IMR-90 (cell line): Measurements from ENCODE around the gene RSBN1. TPM values are rescaled to one million over a fixed set of nuclear protein-coding genes. Genes with fewer than 3 reads are reported as not detected.

Source experiments
- ATAC-seq: fragments of 200-7000 bp; cut with Tn5 transposase; 2 replicates; pipeline ENCODE4 v1.9.1; 2020; ENCODE audit warnings: low read depth, mild to moderate bottlenecking, moderate library complexity
- BruUV-seq: library from RNA; stranded (reverse); fragments of 400-500 nt; replicated peaks from 2 replicates; lab custom pipeline; 2021; lab: Mats Ljungman, UMichigan
- CTCF ChIA-PET: fragments of 300-600 bp; formaldehyde crosslinking; extraction: SDS; loops from one replicate; lab custom pipeline; 2021; ENCODE audit warnings: antibody characterized with exemption; lab: Yijun Ruan, JAX
- POLR2A ChIA-PET: fragments of 300-600 bp; sonication (Branson Sonifier 250); formaldehyde crosslinking; loops from one replicate; lab custom pipeline; 2022; ENCODE audit warnings: antibody characterized with exemption; ENCODE audit not compliant: unreplicated experiment; lab: Charles Lee
- DNase-seq: peaks from one replicate; pipeline ENCODE4 v3.0.0; 2013
- H2AFZ ChIP-seq: replicated peaks from 2 replicates; pipeline ENCODE3; 2013; ENCODE audit warnings: low read length, mild to moderate bottlenecking; ENCODE audit not compliant: poor library complexity
- H2AK5ac ChIP-seq: 2 replicates; pipeline ENCODE4 v1.6.1; 2013; ENCODE audit warnings: low read depth, low read length, inconsistent platforms
- H2AK9ac ChIP-seq: replicated peaks from 2 replicates; pipeline ENCODE3; 2013; ENCODE audit warnings: mild to moderate bottlenecking, low read depth, low read length, moderate library complexity; ENCODE audit not compliant: poor library complexity
- H2BK120ac ChIP-seq: 2 replicates; pipeline ENCODE4 v1.6.1; 2013; ENCODE audit warnings: low read depth, low read length, inconsistent platforms
- H2BK15ac ChIP-seq: 3 replicates; pipeline ENCODE4 v1.6.1; 2013; ENCODE audit warnings: low read depth, low read length, inconsistent platforms
- H2BK20ac ChIP-seq: 2 replicates; pipeline ENCODE4 v1.6.1; 2013; ENCODE audit warnings: low read depth, mild to moderate bottlenecking, inconsistent platforms, low read length, moderate library complexity
- H2BK5ac ChIP-seq: 2 replicates; pipeline ENCODE4 v1.6.1; 2013; ENCODE audit warnings: mild to moderate bottlenecking, low read depth, low read length, inconsistent platforms; ENCODE audit not compliant: poor library complexity, severe bottlenecking
- H3K14ac ChIP-seq: replicated peaks from 2 replicates; pipeline ENCODE4 v1.6.1; 2013; ENCODE audit warnings: low read depth, low read length, inconsistent platforms
- H3K18ac ChIP-seq: 2 replicates; pipeline ENCODE4 v1.6.1; 2013; ENCODE audit warnings: low read depth, low read length, control low read depth
- H3K23ac ChIP-seq: 2 replicates; pipeline ENCODE4 v1.6.1; 2013; ENCODE audit warnings: low read depth, low read length, inconsistent platforms
- H3K27ac ChIP-seq: 2 replicates; pipeline ENCODE4 v1.5.1; 2013; ENCODE audit warnings: mild to moderate bottlenecking, control low read depth, low read length; ENCODE audit not compliant: insufficient read depth
- H3K27me3 ChIP-seq: 2 replicates; pipeline ENCODE4 v1.6.1; 2013; ENCODE audit warnings: low read length; ENCODE audit not compliant: control insufficient read depth, insufficient read depth
- H3K36me3 ChIP-seq: 2 replicates; pipeline ENCODE4 v1.6.1; 2013; ENCODE audit warnings: low read length, mixed read lengths; ENCODE audit not compliant: control insufficient read depth, insufficient read depth
- H3K4ac ChIP-seq: 2 replicates; pipeline ENCODE4 v1.6.1; 2013; ENCODE audit warnings: low read depth, low read length, inconsistent platforms
- H3K4me1 ChIP-seq: 2 replicates; pipeline ENCODE4 v1.6.1; 2013; ENCODE audit warnings: low read length, mixed read lengths; ENCODE audit not compliant: control insufficient read depth, insufficient read depth
- H3K4me2 ChIP-seq: 2 replicates; pipeline ENCODE4 v1.6.1; 2013; ENCODE audit warnings: low read depth, mild to moderate bottlenecking, control low read depth, low read length, moderate library complexity
- H3K4me3 ChIP-seq: 2 replicates; pipeline ENCODE4 v1.5.1; 2013; ENCODE audit warnings: low read depth, mild to moderate bottlenecking, control low read depth, low read length, moderate library complexity; ENCODE audit not compliant: insufficient read depth
- H3K56ac ChIP-seq: 2 replicates; pipeline ENCODE4 v1.6.1; 2013; ENCODE audit warnings: low read length, inconsistent platforms; ENCODE audit not compliant: insufficient read depth; ENCODE audit errors: extremely low read depth
- H3K79me1 ChIP-seq, 2 experiments: 2 replicates each; pipeline ENCODE4 v1.6.1; 2013; ENCODE audit warnings: low read length in 2 of 2, inconsistent platforms in 1 of 2, low read depth in 1 of 2
- H3K9ac ChIP-seq: 2 replicates; pipeline ENCODE4 v1.6.1; 2013; ENCODE audit warnings: low read depth, low read length, control low read depth
- H3K9me1 ChIP-seq: 2 replicates; pipeline ENCODE4 v1.6.1; 2013; ENCODE audit warnings: low read length, inconsistent platforms; ENCODE audit not compliant: insufficient read depth
- H3K9me3 ChIP-seq: 2 replicates; pipeline ENCODE4 v1.6.1; 2013; ENCODE audit warnings: low read length; ENCODE audit not compliant: control insufficient read depth, insufficient read depth
- H4K20me1 ChIP-seq: 2 replicates; pipeline ENCODE4 v1.6.1; 2013; ENCODE audit warnings: low read length, inconsistent platforms; ENCODE audit not compliant: insufficient read depth
- H4K5ac ChIP-seq: 2 replicates; pipeline ENCODE4 v1.6.1; 2013; ENCODE audit warnings: mild to moderate bottlenecking, low read depth, low read length, control low read depth
- H4K8ac ChIP-seq, 2 experiments: 2 replicates each; pipeline ENCODE4 v1.6.1; 2013; ENCODE audit warnings: low read depth in 2 of 2, low read length in 2 of 2, control low read depth in 1 of 2, inconsistent platforms in 1 of 2
- H4K91ac ChIP-seq: 2 replicates; pipeline ENCODE4 v1.6.1; 2013; ENCODE audit warnings: low read depth, low read length, inconsistent platforms; ENCODE audit not compliant: insufficient read depth
- BHLHE40 ChIP-seq: fragments of 150-350 bp; IDR thresholded peaks from 2 replicates; pipeline ENCODE4 v1.6.1; 2016; ENCODE audit warnings: mild to moderate bottlenecking, low read depth, low read length
- NFE2L2 ChIP-seq: fragments of 150-350 bp; IDR thresholded peaks from 2 replicates; pipeline ENCODE4 v1.6.1; 2016; ENCODE audit warnings: low read depth, mild to moderate bottlenecking, low read length
- RCOR1 ChIP-seq: IDR thresholded peaks from 2 replicates; pipeline ENCODE4 v1.6.1; 2012; ENCODE audit warnings: mild to moderate bottlenecking, low read length, improper control_type of control experiment; ENCODE audit not compliant: insufficient replicate concordance
- WGBS, 2 experiments: methylation state at CpG; one replicate each; pipeline versions ENCODE4 v1.1.5 to v1.1.7; 2013; ENCODE audit warnings: missing lambda C conversion rate in 2 of 2; ENCODE audit not compliant: insufficient read length in 1 of 2; ENCODE audit errors: extremely low coverage in 2 of 2; 5-methylcytosine and 5-hydroxymethylcytosine counted together
- dilution Hi-C: fragments of 300-500 bp; cut with HindIII; formaldehyde crosslinking; loops from one replicate; pipeline ENCODE4 v1.14.3; 2018; ENCODE audit warnings: low sequenced_read_pairs; ENCODE audit not compliant: unreplicated experiment
- in situ Hi-C: fragments of 300-500 bp; cut with MboI; formaldehyde crosslinking; loops from 3 replicates; pipeline ENCODE4 v1.14.3; 2019; ENCODE audit warnings: low sequenced_read_pairs, inconsistent platforms, mixed read lengths
- intact Hi-C: fragments of 100-400 bp; cut with micrococcal nuclease; formaldehyde crosslinking; loops from 2 replicates; pipeline ENCODE4 v1.10.0; 2022
- polyA plus RNA-seq, 3 experiments: library from polyadenylated mRNA; depleted of rRNA; stranded (reverse); fragments of >200 nt; gene quantifications; 2 replicates each; pipeline ENCODE4 v1.2.3, GENCODE V29; 2012; ENCODE audit warnings: low replicate concordance in 1 of 3
- total RNA-seq: library from RNA; depleted of rRNA; stranded (reverse); fragments of >200 nt; gene quantifications from 2 replicates; pipeline ENCODE4 v1.2.3, GENCODE V29; 2012

The RSBN1 gene
- total and polyA plus RNA-seq, 2 of the 4 experiments (the other 2 are of a cell fraction), result 5.3 to 11.7 TPM

DNA sequence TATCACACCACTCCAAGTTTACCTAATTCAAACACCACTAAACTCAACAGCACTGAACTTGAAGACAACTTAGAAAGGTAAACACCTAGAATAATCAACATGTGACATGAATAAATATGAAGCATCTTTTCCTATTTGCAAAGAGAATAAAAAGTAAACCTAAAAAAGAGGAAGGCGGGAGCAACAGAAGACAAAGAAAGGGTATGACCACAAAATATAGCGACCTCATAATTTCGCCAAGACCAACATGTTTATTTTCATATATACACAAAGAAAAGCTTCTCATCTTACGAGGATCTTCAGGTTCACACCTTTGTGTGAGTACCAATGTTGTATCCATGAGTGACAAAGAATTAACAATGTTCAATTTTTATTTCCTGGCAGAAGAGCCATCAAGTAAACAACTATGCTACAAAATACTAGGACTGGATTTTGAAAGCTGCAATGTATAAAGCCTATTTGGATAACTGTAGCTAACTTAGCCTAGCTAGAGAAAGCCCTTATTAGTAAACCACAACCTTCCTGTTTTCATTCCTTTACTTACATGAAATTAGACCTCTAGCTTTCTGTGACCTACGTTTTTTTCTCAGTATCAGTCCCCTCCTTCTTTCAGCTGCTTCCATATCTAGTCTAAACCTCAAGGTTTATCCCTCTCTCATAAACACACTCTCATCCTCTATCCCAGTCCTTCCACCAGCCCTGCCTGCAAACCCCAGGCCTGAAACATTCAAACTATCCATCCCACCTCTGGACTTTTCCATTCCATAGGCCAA is 31.7 kb downstream of the RSBN1 start:
- Histone ChIP-seq H3K9me3 (no peaks in the 10 kb centered on the region), H2BK15ac (no peak overlapping the region), H3K27ac (no peak overlapping the region), H4K20me1 (peaks cover 16% of the 10 kb centered on the region; the same call in 1 of the 2 replicates), H3K4ac (no peak overlapping the region), H2AK5ac (no peak overlapping the region), H2BK20ac (no peak overlapping the region), H3K9ac (no peak overlapping the region), H3K18ac (no peak overlapping the region), H4K8ac (no peak overlapping the region), H3K4me1 (peaks cover 11% of the 10 kb centered on the region), H4K5ac (no peak overlapping the region), H3K4me2 (peak overlapping the region; percentile 57; the same call in 1 of the 2 replicates), H3K27me3 (no peaks in the 10 kb centered on the region), H2AFZ (no peak overlapping the region), H3K36me3 (peaks cover 10% of the 10 kb centered on the region), H2AK9ac (no peak overlapping the region), H2BK5ac (no peak overlapping the region), H3K79me1 (peaks cover 45 to 72% of the 10 kb centered on the region in 2 experiments), H3K9me1 (peaks cover 5% of the 10 kb centered on the region), H3K14ac (peak overlapping the region; percentile 19; the same call in 1 of the 2 replicates), H4K91ac (no peak overlapping the region), H2BK120ac (no peak overlapping the region), H3K23ac (no peak overlapping the region), H3K4me3 (no peak overlapping the region), H3K56ac (no peak overlapping the region)
- intact Hi-C loops (no loop called here), in situ Hi-C loops (no loop called here), dilution Hi-C loops (no loop called here)
- ChIA-PET CTCF (no interaction called here), POLR2A (no interaction called here)
- BruUV-seq, result no TSS peak
- DNase-seq (peak; percentile 55), ATAC-seq (peak; percentile 70)
- WGBS, 2 experiments, result 83% methylated on average over 1 of the region's 5 CpGs; no CpG with 5 or more reads in 1 of the 2 experiments
- no peak for TF ChIP-seq BHLHE40
- no peak for TF ChIP-seq RCOR1
- TF ChIP-seq NFE2L2, result no peak
